HepG2 (cell line): ENCODE data around the gene VAV2. TPM values are rescaled to one million over a fixed set of nuclear protein-coding genes. Genes with fewer than 3 reads are reported as not detected.

Experiments
- AFF4 ChIP-seq: sonication (generic); formaldehyde crosslinking; IDR thresholded peaks from 2 replicates; pipeline ENCODE4 v1.4.0; 2020; ENCODE audit warnings: missing genetic modification reagents
- ASH2L ChIP-seq: fragments of 300-600, 200-600 bp; sonication (generic); IDR thresholded peaks from 2 replicates; pipeline ENCODE4 v1.7.0; 2017; ENCODE audit warnings: low read depth, mild to moderate bottlenecking, moderate library complexity, mixed read lengths, low read length; ENCODE audit not compliant: insufficient read length
- CHCHD3 ChIP-seq: sonication (generic); formaldehyde crosslinking; IDR thresholded peaks from 2 replicates; pipeline ENCODE4 v1.8.0; 2022; ENCODE audit warnings: mild to moderate bottlenecking, missing genetic modification reagents, moderate library complexity
- FOXJ3 ChIP-seq: sonication (generic); formaldehyde crosslinking; IDR thresholded peaks from 2 replicates; pipeline ENCODE4 v1.4.0; 2020; ENCODE audit warnings: missing genetic modification reagents, mild to moderate bottlenecking, borderline replicate concordance
- HMGA1 ChIP-seq: sonication (generic); formaldehyde crosslinking; conservative IDR thresholded peaks from 2 replicates; pipeline ENCODE4 v1.4.0; 2020; ENCODE audit warnings: missing genetic modification reagents
- IRF9 ChIP-seq: sonication (generic); formaldehyde crosslinking; IDR thresholded peaks from 2 replicates; pipeline ENCODE4 v1.8.0; 2022; ENCODE audit warnings: missing genetic modification reagents, mild to moderate bottlenecking, borderline replicate concordance
- MTERF4 ChIP-seq: sonication (generic); formaldehyde crosslinking; IDR thresholded peaks from 2 replicates; pipeline ENCODE4 v1.8.0; 2023; ENCODE audit warnings: mild to moderate bottlenecking, missing genetic modification reagents
- REL ChIP-seq: sonication (generic); formaldehyde crosslinking; conservative IDR thresholded peaks from 2 replicates; pipeline ENCODE4 v1.8.0; 2022; ENCODE audit warnings: mild to moderate bottlenecking, missing genetic modification reagents, moderate library complexity
- REPIN1 ChIP-seq: sonication (generic); formaldehyde crosslinking; IDR thresholded peaks from 2 replicates; pipeline ENCODE4 v1.8.0; 2022; ENCODE audit warnings: missing genetic modification reagents, low read depth, mild to moderate bottlenecking, borderline replicate concordance
- SETDB1 ChIP-seq: sonication (generic); formaldehyde crosslinking; IDR thresholded peaks from 2 replicates; pipeline ENCODE4 v1.5.1; 2020; ENCODE audit warnings: missing genetic modification reagents, mild to moderate bottlenecking, borderline replicate concordance
- TEAD2 ChIP-seq: sonication (generic); formaldehyde crosslinking; IDR thresholded peaks from 2 replicates; pipeline ENCODE4 v1.9.0; 2021; ENCODE audit warnings: missing genetic modification reagents
- ZNF441 ChIP-seq: sonication (generic); formaldehyde crosslinking; IDR thresholded peaks from 2 replicates; pipeline ENCODE4 v1.7.0; 2021; ENCODE audit warnings: missing genetic modification reagents, borderline replicate concordance
- ZNF503 ChIP-seq: sonication (generic); formaldehyde crosslinking; IDR thresholded peaks from 2 replicates; pipeline ENCODE4 v1.4.0; 2020; ENCODE audit warnings: missing genetic modification reagents
- ZNF687 ChIP-seq: sonication (generic); formaldehyde crosslinking; IDR thresholded peaks from 2 replicates; pipeline ENCODE4 v1.5.1; 2020; ENCODE audit warnings: mild to moderate bottlenecking, missing genetic modification reagents, moderate library complexity
- ZNF878 ChIP-seq: sonication (generic); formaldehyde crosslinking; IDR thresholded peaks from 2 replicates; pipeline ENCODE4 v1.8.1; 2023; ENCODE audit warnings: mild to moderate bottlenecking, missing genetic modification reagents, moderate library complexity
- ZNF891 ChIP-seq: sonication (generic); formaldehyde crosslinking; IDR thresholded peaks from 2 replicates; pipeline ENCODE4 v1.5.0; 2020; ENCODE audit warnings: mild to moderate bottlenecking, missing genetic modification reagents
- polyA plus RNA-seq, 8 experiments: library from polyadenylated mRNA; depleted of rRNA in 3 of 8; stranded (reverse) in 7 of 8; unstranded in 1 of 8; fragments of >200 nt; fragmentation: Illumina TruSeq in 4 of 8; extraction: Trizol in 4 of 8; gene quantifications; 2 replicates each; pipeline versions ENCODE4 v1.2.1 to v1.2.3, GENCODE V29; 2011 to 2016; ENCODE audit warnings: low read depth in 4 of 8, missing spikeins in 1 of 8, mixed read lengths in 1 of 8; ENCODE audit not compliant: insufficient read depth in 1 of 8
- total RNA-seq, 5 experiments: library from RNA; depleted of rRNA; stranded (reverse); fragments of >200 nt; fragmentation: Illumina TruSeq; extraction: Trizol; gene quantifications; 2 replicates each; pipeline ENCODE4 v1.2.3, GENCODE V29; 2016; ENCODE audit warnings: low read depth in 1 of 5

The VAV2 gene
- total and polyA plus RNA-seq, 2 of the 13 experiments (the other 11 are each of a cell fraction or from before 2014, with no cell fraction given), result 22.5 to 22.9 TPM

GRCh38 chr9:133888048-133888808 lies 103.9 kb downstream of the VAV2 start (continued):
- TF ChIP-seq ZNF503 (peak; percentile 65; the same call in 1 of the 2 replicates), ASH2L (peak; percentile 42), IRF9 (CRISPR knock-in tag) (no peak), ZNF441 (CRISPR knock-in tag) (peak; percentile 53; the same call in 1 of the 2 replicates), REL (CRISPR knock-in tag) (no peak), CHCHD3 (no peak), TEAD2 (no peak), REPIN1 (no peak), SETDB1 (CRISPR knock-in tag) (no peak), ZNF687 (CRISPR knock-in tag) (peak; percentile 97), AFF4 (CRISPR knock-in tag) (no peak), MTERF4 (CRISPR knock-in tag) (no peak), HMGA1 (CRISPR knock-in tag) (no peak), ZNF878 (CRISPR knock-in tag) (no peak), FOXJ3 (peak; percentile 73), ZNF891 (CRISPR knock-in tag) (no peak)
